Fibroblast of lung (primary cell): ENCODE measurements around the gene DPPA4.

ENCODE experiments used
- CTCF ChIP-seq, 2 donors: IDR thresholded peaks in 1 of 2; conservative IDR thresholded peaks in 1 of 2; 1 replicate in 1 of 2; 2 replicates in 1 of 2; pipeline ENCODE4 v1.5.1; 2011 to 2012; ENCODE audit warnings: low read length in 2 of 2, control low read depth in 1 of 2, inconsistent platforms in 1 of 2, low read depth in 1 of 2, mild to moderate bottlenecking in 1 of 2
- EZH2 ChIP-seq: IDR thresholded peaks from 2 replicates; pipeline ENCODE4 v1.5.1; 2012; ENCODE audit warnings: low read length, control low read depth, mild to moderate bottlenecking; ENCODE audit errors: missing control alignments

DNA sequence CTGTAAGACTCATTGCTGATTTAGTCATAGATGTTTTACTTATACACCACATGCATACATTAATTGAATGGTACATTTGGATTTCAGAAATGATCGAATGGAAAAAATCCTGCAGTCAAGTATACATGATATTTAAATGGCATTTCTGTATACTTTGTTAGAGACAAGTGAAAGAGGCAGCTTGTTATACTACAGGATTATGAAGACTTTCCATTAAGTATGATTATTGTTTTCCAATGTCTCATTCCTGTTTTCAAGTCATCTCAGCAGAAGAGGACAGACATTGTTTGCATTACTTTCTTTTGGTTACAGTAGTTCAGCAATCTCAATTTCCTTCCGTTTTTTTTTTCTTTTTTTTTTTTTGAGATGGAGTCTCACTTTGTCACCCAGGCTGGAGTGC is 36.6 kb upstream of the DPPA4 start:
- TF ChIP-seq CTCF (conservative IDR thresholded peaks at IDR 0.05 in 1 of 2, IDR thresholded peaks at IDR 0.05 in 1 of 2; ENCODE audit: low read depth in 1 of 2, low read length in 2 of 2) (no peak), EZH2 (no peak)
